H1 (cell line): ENCODE results near the gene EIF4A2. TPM values are rescaled to one million over a fixed set of nuclear protein-coding genes. Genes with fewer than 3 reads are reported as not detected.

Experiments used
- CHD1 ChIP-seq: IDR thresholded peaks from 2 replicates; pipeline ENCODE4 v1.6.1; 2012; ENCODE audit warnings: low read depth, low read length, improper control_type of control experiment
- CHD7 ChIP-seq: fragments of 300-600 bp; sonication (generic); IDR thresholded peaks from 2 replicates; pipeline ENCODE4 v1.7.1; 2012; ENCODE audit warnings: low read length, moderate library complexity, mild to moderate bottlenecking, inconsistent platforms; ENCODE audit not compliant: insufficient replicate concordance
- CTBP2 ChIP-seq: IDR thresholded peaks from 2 replicates; pipeline ENCODE4 v1.7.0; 2011; ENCODE audit warnings: borderline replicate concordance, mild to moderate bottlenecking, moderate library complexity, mixed read lengths, low read length; ENCODE audit not compliant: insufficient read depth, insufficient read length
- polyA plus RNA-seq, 7 experiments: library from polyadenylated mRNA; depleted of rRNA in 3 of 7; stranded (reverse) in 5 of 7; unstranded in 2 of 7; fragments of >200 nt in 5 of 7; fragments of 200-250 nt in 2 of 7; gene quantifications; 1 replicate in 5 of 7; 2 replicates in 1 of 7; 4 replicates in 1 of 7; pipeline versions ENCODE4 v1.2.1 to v1.2.3, GENCODE V29; 2011 to 2013; ENCODE audit warnings: missing spikeins in 2 of 7, mixed read lengths in 2 of 7
- total RNA-seq: library from RNA; stranded (reverse); fragmentation: NEBNext Ultra II Directional; extraction: Animal tissue kit (Norgen Biotek cat#: 25700); gene quantifications from 2 replicates; pipeline ENCODE4 v1.2.1, GENCODE V29; 2021

Gene EIF4A2
- total and polyA plus RNA-seq, 2 of the 8 experiments (the other 6 are each of a cell fraction or from before 2014, with no cell fraction given) = 527 to 604 TPM

- peak; percentile 44 for TF ChIP-seq CHD7
- TF ChIP-seq CHD1 = peak; percentile 71; the same call in 1 of the 2 replicates
- TF ChIP-seq CTBP2 = no peak
These were observed 2.2 kb downstream of the EIF4A2 start (continued) for GRCh38 chr3:186785495-186786018.
